GM18951 (cell line): Measurements from ENCODE around the gene DIS3L.
"Not testable (repeated sequence)": the region's sequence is repeated elsewhere in the genome, so short reads cannot be mapped to it uniquely, and the experiment has no call there.

ENCODE experiments used
- POLR2A ChIP-seq: IDR thresholded peaks from 4 replicates; pipeline ENCODE4 v1.6.1; 2011; ENCODE audit warnings: mild to moderate bottlenecking; ENCODE audit not compliant: insufficient read length, insufficient read depth; ENCODE audit errors: extremely low read depth
- in situ Hi-C: fragments of 300-500 bp; cut with MboI; formaldehyde crosslinking; loops from one replicate; pipeline ENCODE4 v1.12.0; 2022; ENCODE audit warnings: low sequenced_read_pairs, mixed read lengths, inconsistent platforms; ENCODE audit not compliant: unreplicated experiment

DIS3L gene

GRCh38 chr15:66364944-66365528 is 71.7 kb downstream of the DIS3L start:
- TF ChIP-seq POLR2A: no peak

DNA sequence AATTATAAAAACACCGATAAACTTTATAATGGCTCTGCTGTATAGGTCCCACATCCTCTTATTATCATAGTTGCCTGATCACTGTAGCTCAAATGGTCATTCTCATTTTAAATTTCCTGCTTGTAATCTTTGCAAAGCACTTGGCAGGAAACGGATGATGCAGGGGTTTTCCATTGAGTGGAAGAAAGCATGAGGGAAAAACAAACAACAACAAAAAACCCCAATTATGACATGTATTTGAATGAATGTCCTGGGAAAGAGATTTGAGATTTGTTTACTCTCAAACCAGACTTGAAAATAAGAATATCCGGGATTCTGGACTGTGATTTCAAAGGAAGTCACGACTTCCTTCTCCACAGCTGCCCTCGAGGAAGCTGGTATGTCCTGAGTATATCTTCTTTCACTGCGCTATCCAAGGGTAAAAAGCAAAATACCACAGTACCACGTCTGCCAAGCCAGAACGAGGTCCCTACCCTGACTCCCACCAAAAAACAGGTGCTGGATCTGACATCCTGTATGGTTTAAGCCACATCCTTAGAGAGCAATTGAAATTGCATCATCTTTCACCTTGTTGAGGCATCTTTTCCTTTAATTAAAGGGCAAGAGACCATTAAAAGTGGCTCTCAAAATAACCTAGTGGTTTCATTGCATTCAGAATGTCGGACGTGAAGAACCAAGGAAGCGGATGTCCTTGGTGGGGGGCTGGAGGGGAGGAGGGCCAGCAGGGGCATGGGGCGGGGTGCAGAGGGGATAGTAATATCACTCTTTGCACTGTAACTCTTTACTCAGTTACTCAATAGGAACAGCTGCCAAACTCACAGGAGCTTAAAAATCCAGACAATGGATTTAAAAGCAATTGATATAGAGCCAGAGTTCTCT is 76.6 kb downstream of the DIS3L start:
- in situ Hi-C loops: no loop called here
- TF ChIP-seq POLR2A: no peak

More at GRCh38 chr15:66364944-66365528, 71.7 kb downstream of the DIS3L start:
- in situ Hi-C loops: no loop called here

DNA sequence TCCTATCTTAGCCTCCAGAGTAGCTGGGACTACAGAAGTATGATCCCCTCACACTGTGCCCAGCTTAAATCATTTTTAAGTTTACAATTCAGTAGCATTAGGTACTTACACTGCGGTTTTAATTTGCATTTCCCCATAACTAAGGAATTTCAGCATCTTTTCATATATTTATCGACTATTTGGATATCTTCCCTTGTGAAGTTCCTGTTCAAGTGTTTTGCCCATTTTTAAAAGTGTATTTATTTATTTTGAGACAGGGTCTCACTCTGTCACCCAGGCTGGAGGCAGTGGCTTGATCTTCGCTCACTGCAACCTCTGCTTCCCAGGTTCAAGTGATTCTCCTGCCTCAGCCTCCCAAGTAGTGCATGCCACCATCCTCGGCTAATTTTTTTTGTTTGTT is 80.8 kb downstream of the DIS3L start:
- TF ChIP-seq POLR2A: no peak
- in situ Hi-C loops: no loop called here

DNA sequence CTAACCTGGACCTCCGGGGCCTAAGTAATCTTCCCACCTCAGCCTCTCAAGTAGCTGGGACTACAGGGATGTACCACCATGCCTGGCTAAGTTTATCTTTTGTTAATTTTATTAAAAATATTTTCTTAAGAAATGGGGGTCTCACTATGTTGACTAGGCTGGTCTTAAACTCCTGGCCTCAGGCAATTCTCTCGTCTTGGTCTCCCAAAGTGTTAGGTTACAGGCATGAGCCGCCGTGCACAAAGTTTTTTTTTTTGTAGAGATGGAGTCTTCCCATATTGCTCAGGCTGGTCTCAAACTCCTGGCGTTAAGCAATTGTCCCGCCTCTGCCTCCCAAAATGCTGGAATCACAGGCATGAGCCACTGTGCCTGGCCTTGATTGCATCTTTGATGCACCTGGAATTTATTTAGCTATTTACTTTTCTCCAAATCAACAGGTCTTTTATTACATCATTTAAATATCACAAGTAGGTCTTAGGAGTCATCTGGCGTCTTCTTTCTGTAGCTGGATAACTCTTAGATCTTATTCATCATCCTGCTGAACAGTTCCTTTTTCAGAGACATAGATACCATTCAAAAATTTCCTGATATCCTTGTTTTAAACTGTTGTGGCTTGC is 85.6 kb downstream of the DIS3L start:
- TF ChIP-seq POLR2A: no peak
- in situ Hi-C loops: no loop called here

- in situ Hi-C loops: not testable (repeated sequence)
Measured at GRCh38 chr15:66381376-66381775, 88.0 kb downstream of the DIS3L start.
